ENCODE results near the gene RBPJL.
A peak's percentile ranks its signal among the peaks of the same experiment; 100 is the strongest.

RBPJL gene

GRCh38 chr20:45317826-45318225 lies 11.2 kb downstream of the RBPJL start:
- no peak for DNase-seq

- DNase-seq = no peak
Measured at GRCh38 chr20:45318386-45318939, 11.8 kb downstream of the RBPJL start.

GRCh38 chr20:45318948-45319347 lies 12.3 kb downstream of the RBPJL start:
- no peak for DNase-seq

GRCh38 chr20:45320948-45321595 lies 14.4 kb downstream of the RBPJL start:
- peak; percentile 7 for DNase-seq

DNA sequence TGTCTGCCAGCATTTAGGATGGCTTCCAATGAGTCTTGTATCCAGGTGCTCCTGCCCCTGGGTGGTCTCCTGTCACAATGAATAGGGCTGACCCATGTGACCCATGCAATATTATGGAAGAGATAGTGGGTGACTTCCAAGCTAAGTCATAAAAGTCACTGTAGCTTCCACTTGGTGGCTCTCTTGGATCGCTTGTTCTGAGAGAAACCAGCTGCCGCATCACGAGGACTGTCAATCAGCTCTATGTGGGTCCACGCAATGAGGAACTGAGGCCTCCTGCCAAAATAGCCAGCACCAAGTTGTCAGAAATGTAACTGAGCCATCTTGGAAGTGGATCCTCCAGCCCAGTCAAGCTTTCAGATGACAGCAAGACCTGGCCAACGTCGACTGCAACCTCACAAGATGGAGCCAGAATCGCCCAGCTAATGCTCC lies 16.3 kb downstream of the RBPJL start:
- peak; percentile 9 for DNase-seq

GRCh38 chr20:45323731-45324130 lies 17.1 kb downstream of the RBPJL start:
- DNase-seq = no peak

- no peak for DNase-seq
Measured at GRCh38 chr20:45325371-45325770, 18.7 kb downstream of the RBPJL start.

GRCh38 chr20:45328451-45328850 lies 21.8 kb downstream of the RBPJL start:
- DNase-seq = no peak

DNA sequence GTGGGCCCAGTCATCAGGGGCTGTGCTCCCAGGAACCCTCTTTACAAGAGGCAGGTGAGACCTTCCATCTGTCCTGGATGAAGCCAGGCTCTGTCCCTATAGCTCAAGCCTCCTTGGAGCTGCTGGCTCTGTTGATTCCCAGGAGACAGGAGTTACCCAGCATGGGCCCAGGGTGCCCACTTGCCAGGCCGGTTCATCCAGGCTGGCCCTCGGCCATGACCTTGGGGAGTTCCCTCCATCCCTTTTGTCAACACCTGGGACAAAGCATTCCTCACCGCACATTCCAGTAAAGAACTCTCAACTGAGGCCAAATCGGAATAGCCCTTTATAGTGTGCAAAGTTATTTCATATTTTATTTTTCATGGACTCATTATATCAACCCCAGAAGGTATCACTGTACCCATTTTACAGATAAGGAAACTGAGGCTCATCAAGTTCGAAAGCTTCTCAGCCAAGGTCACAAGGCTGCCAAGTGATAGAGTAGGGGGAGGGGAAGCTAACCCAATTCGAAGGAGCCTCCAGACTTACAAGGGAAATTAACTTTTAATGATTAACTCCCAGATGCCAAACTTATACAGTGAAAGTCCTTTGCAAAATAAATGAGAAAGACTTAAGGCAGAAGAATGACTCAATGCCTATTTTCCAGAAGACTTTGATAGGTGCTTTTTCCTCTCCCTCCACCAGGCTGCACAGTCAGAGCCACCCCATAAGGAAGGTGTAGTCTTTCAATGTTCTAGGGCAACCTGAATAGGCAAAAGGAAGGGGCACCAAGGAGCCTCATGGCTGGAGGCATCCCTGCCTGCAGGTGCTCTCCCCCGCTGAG lies 23.1 kb downstream of the RBPJL start:
- DNase-seq = no peak

DNA sequence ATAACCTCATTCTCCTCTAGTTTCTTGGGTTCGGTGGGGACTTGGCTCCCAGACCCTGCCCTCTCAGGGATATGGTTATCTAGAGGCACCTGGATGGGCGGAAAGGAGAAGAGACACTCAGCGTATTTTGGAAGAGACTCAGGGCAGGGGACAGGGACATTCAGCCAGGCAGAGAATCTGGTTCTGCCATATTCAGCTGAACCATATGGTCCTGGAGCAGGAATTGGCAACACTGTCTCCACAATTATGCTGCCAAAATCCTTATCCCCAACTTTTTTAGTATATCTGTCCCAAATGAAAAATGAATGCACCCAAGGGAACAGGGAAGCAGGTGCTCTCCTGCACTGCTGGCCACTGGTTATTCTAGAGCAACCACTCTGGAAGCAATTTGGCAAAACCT lies 23.8 kb downstream of the RBPJL start:
- DNase-seq = no peak

DNA sequence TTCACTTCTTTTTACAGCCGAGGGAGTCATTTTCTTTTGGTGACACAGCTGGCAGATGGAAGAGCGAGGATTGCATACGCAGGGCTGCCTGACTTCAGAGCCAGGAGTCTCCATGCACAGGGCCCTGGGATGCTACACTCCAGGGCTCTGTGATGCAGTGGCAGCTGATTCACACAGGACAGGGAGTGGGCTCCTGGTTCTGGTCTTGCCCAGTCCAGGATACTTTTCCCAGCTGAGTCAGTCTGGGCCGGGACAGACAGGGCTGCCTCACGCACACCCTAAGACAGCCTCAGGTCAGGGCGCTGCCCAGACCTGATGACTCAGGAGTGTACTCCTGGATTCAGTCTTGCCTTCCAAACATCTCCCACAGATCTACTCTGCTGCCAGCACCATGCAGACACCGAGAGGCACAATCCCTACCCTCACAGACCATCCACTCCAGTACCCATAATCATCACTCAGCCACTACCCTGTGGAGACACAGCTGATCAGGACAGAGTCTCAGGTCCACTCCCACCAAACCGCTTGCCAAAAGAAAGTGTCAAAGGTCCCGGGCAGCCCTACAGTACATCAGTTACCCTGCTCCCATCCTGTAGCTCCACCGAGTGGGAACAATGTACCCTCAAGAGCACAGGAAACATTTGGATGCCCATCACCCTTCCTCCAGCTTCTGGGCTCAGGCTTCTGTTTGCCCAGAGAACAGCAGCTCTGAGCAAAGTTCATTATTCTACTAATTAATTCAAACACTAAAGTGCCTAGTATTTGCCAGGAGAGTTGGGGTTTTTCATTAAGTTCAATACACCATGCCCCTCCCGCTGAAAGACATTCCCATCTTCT lies 30.1 kb downstream of the RBPJL start:
- no peak for DNase-seq

GRCh38 chr20:45337367-45338120 lies 30.9 kb downstream of the RBPJL start:
- DNase-seq = no peak

- DNase-seq = no peak
Measured at GRCh38 chr20:45338121-45339030, 31.7 kb downstream of the RBPJL start.

DNA sequence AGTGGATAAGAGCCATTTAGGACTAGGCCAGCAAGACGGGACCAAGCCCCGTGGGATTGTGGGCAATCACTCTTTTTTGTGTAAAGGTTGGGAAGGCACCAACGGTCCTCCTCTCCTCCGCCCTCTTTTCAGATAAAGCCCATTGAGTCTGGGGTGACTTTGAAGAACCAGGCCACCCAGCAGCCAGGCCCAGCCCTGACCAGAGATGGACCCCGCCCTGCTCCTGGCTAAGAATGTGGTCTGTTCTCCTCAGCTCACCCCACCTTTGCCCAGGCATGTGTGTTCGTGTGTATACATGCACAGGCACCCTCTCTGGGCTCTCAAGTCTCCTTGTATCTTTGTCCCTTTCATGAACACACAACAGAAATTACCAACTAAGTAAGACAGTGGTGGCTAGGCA lies 32.4 kb downstream of the RBPJL start:
- DNase-seq = no peak

DNA sequence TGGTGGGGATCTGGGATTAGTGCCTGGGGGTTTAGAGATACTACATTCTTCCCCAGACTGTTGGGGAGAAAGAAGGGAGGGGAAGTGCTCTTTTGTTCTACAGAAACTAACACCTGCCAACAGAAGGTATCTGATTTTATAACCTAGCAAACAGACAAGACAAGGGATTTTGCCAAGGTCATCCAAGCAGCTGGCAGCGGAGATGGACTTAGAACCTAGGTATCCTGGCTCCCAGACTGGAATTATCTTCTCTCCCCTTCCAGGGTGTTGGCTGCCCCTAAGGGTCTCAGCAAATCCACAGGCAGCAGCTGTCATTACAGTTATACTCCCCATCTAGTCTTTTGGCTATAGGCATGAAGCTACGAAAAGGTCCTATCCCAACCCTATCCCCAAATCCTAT lies 33.2 kb downstream of the RBPJL start:
- DNase-seq = no peak

- no peak for DNase-seq
Measured at GRCh38 chr20:45340236-45340847, 33.7 kb downstream of the RBPJL start.

- no peak for DNase-seq
Measured at GRCh38 chr20:45340951-45341350, 34.3 kb downstream of the RBPJL start.

DNA sequence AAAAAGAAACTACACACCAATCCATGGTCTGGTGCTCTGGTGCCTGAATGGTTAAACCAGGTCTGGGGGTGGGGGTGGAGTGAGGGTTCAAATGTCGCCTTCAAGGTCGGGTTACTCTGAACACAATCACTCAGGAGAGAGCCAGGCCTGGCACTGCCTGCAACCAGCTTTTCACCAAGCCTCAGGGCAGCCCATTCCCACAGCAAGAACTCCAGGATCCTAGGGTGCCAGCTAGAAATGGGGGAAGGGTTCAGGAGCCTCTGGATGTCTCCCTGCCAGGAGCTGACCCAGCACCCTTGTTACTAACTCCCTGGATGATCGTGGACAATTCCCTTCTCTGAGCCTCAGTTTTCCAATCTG lies 34.9 kb downstream of the RBPJL start:
- no peak for DNase-seq

DNA sequence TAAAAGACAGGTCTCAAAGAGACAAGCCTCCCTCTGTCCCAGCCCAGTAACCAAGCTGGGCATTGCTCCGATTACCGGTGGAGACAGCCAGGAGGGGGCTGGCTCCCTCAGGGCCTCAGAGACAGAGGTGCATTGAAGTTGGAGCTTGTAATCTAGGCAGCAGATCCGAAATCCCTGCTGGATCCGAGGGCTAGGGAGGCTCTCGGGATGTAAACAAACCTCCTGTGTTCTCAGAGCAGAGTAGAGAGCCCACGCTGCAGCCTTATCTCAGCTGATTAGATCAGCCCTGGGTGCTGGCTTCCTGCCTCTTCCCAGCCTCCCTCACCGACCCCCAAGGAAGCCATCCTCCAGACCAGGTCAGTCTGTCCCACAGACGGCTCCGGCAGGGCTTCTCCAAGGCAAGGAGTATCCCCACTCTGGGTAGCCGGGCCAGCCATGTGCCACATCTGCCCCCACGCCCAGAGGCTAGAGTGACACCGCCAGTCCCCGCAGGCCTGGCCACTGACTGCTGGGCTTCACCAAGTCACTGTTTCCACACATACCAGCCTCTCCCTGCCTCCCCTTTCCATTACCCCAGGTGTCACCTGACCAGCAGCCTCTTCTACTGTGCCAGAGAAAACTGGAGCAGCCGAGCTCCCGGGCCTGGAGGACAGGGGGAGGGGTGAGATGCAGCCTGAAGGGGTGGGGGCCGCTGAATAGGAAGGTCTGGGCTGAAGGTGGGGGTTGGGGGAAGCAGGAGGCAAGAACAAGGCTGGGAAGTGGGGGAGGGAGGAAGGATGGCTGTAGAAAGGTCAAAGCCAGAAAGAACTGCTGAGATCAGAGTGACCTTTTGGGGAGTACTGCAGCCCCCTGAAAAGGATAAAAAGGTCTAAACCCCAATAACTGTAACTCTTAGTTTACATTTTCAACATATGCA lies 35.6 kb downstream of the RBPJL start:
- no peak for DNase-seq
